Esophagus squamous epithelium (tissue), 4 donors: ENCODE data around the gene MORC3.

ENCODE experiments used
- POLR2A ChIP-seq, 4 donors: fragments of 450-650 bp; IDR thresholded peaks; one replicate each; pipeline ENCODE4 v1.6.1; 2017; ENCODE audit warnings: antibody characterized with exemption in 4 of 4, mild to moderate bottlenecking in 4 of 4, moderate library complexity in 3 of 4
- TF ChIP-seq, protein P1 (sequence below), 6 experiments: fragments of 450-650 bp in 4 of 6; fragments of 200-600 bp in 2 of 6; sonication (generic) in 2 of 6; IDR thresholded peaks; one replicate each; pipeline ENCODE4 v1.5.1; 2016 to 2019; ENCODE audit warnings: antibody characterized with exemption in 6 of 6, mild to moderate bottlenecking in 4 of 6, moderate library complexity in 4 of 6

GRCh38 chr21:36402339-36402738 lies 82.3 kb downstream of the MORC3 start:
- TF ChIP-seq, protein P1, sequence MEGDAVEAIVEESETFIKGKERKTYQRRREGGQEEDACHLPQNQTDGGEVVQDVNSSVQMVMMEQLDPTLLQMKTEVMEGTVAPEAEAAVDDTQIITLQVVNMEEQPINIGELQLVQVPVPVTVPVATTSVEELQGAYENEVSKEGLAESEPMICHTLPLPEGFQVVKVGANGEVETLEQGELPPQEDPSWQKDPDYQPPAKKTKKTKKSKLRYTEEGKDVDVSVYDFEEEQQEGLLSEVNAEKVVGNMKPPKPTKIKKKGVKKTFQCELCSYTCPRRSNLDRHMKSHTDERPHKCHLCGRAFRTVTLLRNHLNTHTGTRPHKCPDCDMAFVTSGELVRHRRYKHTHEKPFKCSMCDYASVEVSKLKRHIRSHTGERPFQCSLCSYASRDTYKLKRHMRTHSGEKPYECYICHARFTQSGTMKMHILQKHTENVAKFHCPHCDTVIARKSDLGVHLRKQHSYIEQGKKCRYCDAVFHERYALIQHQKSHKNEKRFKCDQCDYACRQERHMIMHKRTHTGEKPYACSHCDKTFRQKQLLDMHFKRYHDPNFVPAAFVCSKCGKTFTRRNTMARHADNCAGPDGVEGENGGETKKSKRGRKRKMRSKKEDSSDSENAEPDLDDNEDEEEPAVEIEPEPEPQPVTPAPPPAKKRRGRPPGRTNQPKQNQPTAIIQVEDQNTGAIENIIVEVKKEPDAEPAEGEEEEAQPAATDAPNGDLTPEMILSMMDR (IDR thresholded peaks at IDR 0.05): no peak
- TF ChIP-seq POLR2A (IDR thresholded peaks at IDR 0.05): no peak
